Measurements from ENCODE around the gene SARS1. TPM values are rescaled to one million over a fixed set of nuclear protein-coding genes. Genes with fewer than 3 reads are reported as not detected.

The SARS1 gene
- total and polyA plus RNA-seq, 2 of the 13 experiments (the other 11 are each of a cell fraction or from before 2014, with no cell fraction given) = 103 to 134 TPM

GRCh38 chr1:109259674-109260557 lies 46.2 kb downstream of the SARS1 start:
- in situ Hi-C loops (cut with HindIII; ENCODE audit: extremely low pct_ligation_motif_present, low pct_unique_long_range_greater_than_20kb) (loop anchor here (5.0 to 10.0 kb wide), 3 partner anchors 58 to 275 kb away; partner anchors contain the start of gene GPR61), intact Hi-C loops (cut with micrococcal nuclease; ENCODE audit: unreplicated experiment) (loop anchor here (5.0 kb wide), 1 partner anchor 168 kb away; the partner anchor contains the start of gene TMEM167B)
- H3K27me3 ChIP-seq (ENCODE audit: control insufficient read depth in 1 of 2, insufficient read depth in 2 of 2, low read length in 2 of 2) = no peaks in the 10 kb centered on the region
- FAIRE-seq = no peak
- TF ChIP-seq ZNF605 (CRISPR knock-in tag; IDR thresholded peaks at IDR 0.05) (no peak), CENPX (CRISPR knock-in tag; IDR thresholded peaks at IDR 0.05) (no peak), NONO (IDR thresholded peaks at IDR 0.05) (no peak), NONO (CRISPR knock-in tag; conservative IDR thresholded peaks at IDR 0.05) (no peak), ZNF292 (CRISPR knock-in tag; IDR thresholded peaks at IDR 0.05; ENCODE audit: borderline replicate concordance, low read depth) (no peak)
- no peak for DNase-seq (ENCODE audit: low spot score)
- POLR2A ChIA-PET = no interaction called here
- H3K4me3 ChIP-seq (replicated peaks in 1 of 3; ENCODE audit: insufficient read depth in 1 of 3, low read depth in 2 of 3, low read length in 3 of 3) = no peak overlapping the region
- no peak overlapping the region for H2AFZ ChIP-seq (ENCODE audit: low read length)
- no peaks in the 10 kb centered on the region for H4K20me1 ChIP-seq (ENCODE audit: insufficient read depth, low read length)
- H3K36me3 ChIP-seq (replicated peaks in 1 of 2; ENCODE audit: control insufficient read depth in 1 of 2, insufficient read depth in 2 of 2, low read length in 2 of 2) = peaks cover 0 to 12% of the 10 kb centered on the region in 2 experiments; a peak in 3 of 5 replicates
- CTCF ChIA-PET (ENCODE audit: low intra/inter-chr PET ratio, low total read pairs) = no interaction called here
- no peak for ATAC-seq
- no peaks in the 10 kb centered on the region for H3K9me3 ChIP-seq (ENCODE audit: low read length)
- no peaks in the 10 kb centered on the region for H3K79me2 ChIP-seq (ENCODE audit: insufficient read depth, low read length)
- 86% methylated on average over 6 of the region's 7 CpGs for WGBS (ENCODE audit: low lambda C conversion rate)
- no TSS peak for BruUV-seq (replicated peaks)
- H3K9ac ChIP-seq (ENCODE audit: insufficient read depth, low read depth, low read length) = no peak overlapping the region
- H3K4me1 ChIP-seq (ENCODE audit: insufficient read depth, low read length) = peaks cover 14% of the 10 kb centered on the region
- no peak overlapping the region for H3K4me2 ChIP-seq (ENCODE audit: low read depth, low read length)
- no peak overlapping the region for H3K27ac ChIP-seq (ENCODE audit: extremely low read length, insufficient read depth, low read length)

GRCh38 chr1:109261006-109261405 lies 47.3 kb downstream of the SARS1 start:
- POLR2A ChIA-PET = interaction anchor here (1.1 kb wide), 1 partner anchor 8 kb away, joined by 3 read pairs; no protein-coding TSS in a partner anchor
- CTCF ChIA-PET (ENCODE audit: low intra/inter-chr PET ratio, low total read pairs) = no interaction called here
- Histone ChIP-seq H3K27me3 (ENCODE audit: control insufficient read depth in 1 of 2, insufficient read depth in 2 of 2, low read length in 2 of 2) (no peaks in the 10 kb centered on the region), H3K9ac (ENCODE audit: insufficient read depth, low read depth, low read length) (no peak overlapping the region), H3K79me2 (ENCODE audit: insufficient read depth, low read length) (no peaks in the 10 kb centered on the region), H3K9me3 (ENCODE audit: low read length) (no peaks in the 10 kb centered on the region), H3K4me2 (ENCODE audit: low read depth, low read length) (no peak overlapping the region), H3K4me3 (replicated peaks in 1 of 3; ENCODE audit: insufficient read depth in 1 of 3, low read depth in 2 of 3, low read length in 3 of 3) (no peak overlapping the region), H3K4me1 (ENCODE audit: insufficient read depth, low read length) (peaks cover 3% of the 10 kb centered on the region; the same call in 1 of the 2 replicates), H2AFZ (ENCODE audit: low read length) (no peak overlapping the region), H4K20me1 (ENCODE audit: insufficient read depth, low read length) (no peaks in the 10 kb centered on the region), H3K36me3 (replicated peaks in 1 of 2; ENCODE audit: control insufficient read depth in 1 of 2, insufficient read depth in 2 of 2, low read length in 2 of 2) (peaks cover 3 to 16% of the 10 kb centered on the region in 2 experiments; a peak in 4 of 5 replicates), H3K27ac (ENCODE audit: extremely low read length, insufficient read depth, low read length) (no peak overlapping the region)
- FAIRE-seq = no peak
- intact Hi-C loops (cut with micrococcal nuclease; ENCODE audit: unreplicated experiment) = loop anchor here (5.0 kb wide), 1 partner anchor 169 kb away; the partner anchor contains the start of gene TMEM167B
- in situ Hi-C loops (cut with HindIII; ENCODE audit: extremely low pct_ligation_motif_present, low pct_unique_long_range_greater_than_20kb) = loop anchor here (5.0 to 10.0 kb wide), 3 partner anchors 59 to 274 kb away; partner anchors contain the start of gene GPR61
- no peak for ATAC-seq
- BruUV-seq (replicated peaks) = no TSS peak
- 92% methylated on average over 13 of the region's 16 CpGs for WGBS (ENCODE audit: low lambda C conversion rate)
- no peak for DNase-seq (ENCODE audit: low spot score)
- no peak for TF ChIP-seq ZNF432 (CRISPR knock-in tag; IDR thresholded peaks at IDR 0.05; ENCODE audit: borderline replicate concordance)
- TF ChIP-seq ZNF562 (CRISPR knock-in tag; IDR thresholded peaks at IDR 0.05; ENCODE audit: borderline replicate concordance) = no peak
- no peak for TF ChIP-seq ZNF746 (CRISPR knock-in tag; IDR thresholded peaks at IDR 0.05)
- TF ChIP-seq ZNF512 (CRISPR knock-in tag; IDR thresholded peaks at IDR 0.05) = no peak
- TF ChIP-seq DBP (CRISPR knock-in tag; IDR thresholded peaks at IDR 0.05; ENCODE audit: not compliant biosample characterization) = no peak
- no peak for TF ChIP-seq ZNF225 (CRISPR knock-in tag; IDR thresholded peaks at IDR 0.05)
- TF ChIP-seq RBAK (CRISPR knock-in tag; IDR thresholded peaks at IDR 0.05) = no peak
- TF ChIP-seq CREBL2 (CRISPR knock-in tag; IDR thresholded peaks at IDR 0.05; ENCODE audit: borderline replicate concordance) = no peak
- TF ChIP-seq FLYWCH1 (CRISPR knock-in tag; IDR thresholded peaks at IDR 0.05) = no peak
- TF ChIP-seq ZNF772 (CRISPR knock-in tag; IDR thresholded peaks at IDR 0.05) = no peak

Measured in HepG2 (cell line).